MCF 10A (cell line): ENCODE data around the gene GSTP1. TPM values are rescaled to one million over a fixed set of nuclear protein-coding genes. Genes with fewer than 3 reads are reported as not detected.

Experiments
- BruUV-seq: library from RNA; stranded (reverse); fragments of 400-500 nt; replicated peaks from 2 replicates; lab custom pipeline; 2021; lab: Mats Ljungman, UMichigan
- CTCF ChIA-PET: fragments of 300-600 bp; sonication (Branson Sonifier 250); formaldehyde crosslinking; extraction: SDS; loops from one replicate; lab custom pipeline; 2021; ENCODE audit warnings: antibody characterized with exemption, inconsistent platforms; lab: Yijun Ruan, JAX
- POLR2A ChIA-PET: fragments of 300-600, 350-650 bp; sonication (Branson Sonifier 250); formaldehyde crosslinking; extraction: SDS; loops from one replicate; lab custom pipeline; 2020; ENCODE audit warnings: antibody characterized with exemption, inconsistent platforms; lab: Yijun Ruan, JAX
- DNase-seq: peaks from one replicate; pipeline ENCODE4 v3.0.0-alpha.2; 2018; ENCODE audit not compliant: unreplicated experiment
- H3K27ac Mint-ChIP-seq: one replicate; pipeline ENCODE4 v1.8.0; 2022; ENCODE audit warnings: mild to moderate bottlenecking, low read depth, mixed read lengths; ENCODE audit not compliant: unreplicated experiment
- H3K27me3 Mint-ChIP-seq: one replicate; pipeline ENCODE4 v1.8.0; 2022; ENCODE audit warnings: mixed read lengths; ENCODE audit not compliant: insufficient read depth, unreplicated experiment
- H3K36me3 Mint-ChIP-seq: one replicate; pipeline ENCODE4 v1.8.0; 2022; ENCODE audit warnings: mild to moderate bottlenecking, moderate library complexity, mixed read lengths; ENCODE audit not compliant: insufficient read depth, unreplicated experiment
- H3K4me1 Mint-ChIP-seq: one replicate; pipeline ENCODE4 v1.8.0; 2022; ENCODE audit warnings: mixed read lengths; ENCODE audit not compliant: insufficient read depth, unreplicated experiment
- H3K4me3 Mint-ChIP-seq: one replicate; pipeline ENCODE4 v1.8.0; 2022; ENCODE audit warnings: mild to moderate bottlenecking, moderate library complexity, mixed read lengths; ENCODE audit not compliant: unreplicated experiment
- H3K9me3 Mint-ChIP-seq: one replicate; pipeline ENCODE4 v1.8.0; 2022; ENCODE audit warnings: mixed read lengths; ENCODE audit not compliant: unreplicated experiment
- CTCF ChIP-seq: fragments of 200-600 bp; IDR thresholded peaks from one replicate; pipeline ENCODE4 v1.8.0; 2022; ENCODE audit warnings: antibody characterized with exemption, mild to moderate bottlenecking; ENCODE audit not compliant: unreplicated experiment
- intact Hi-C: fragments of 100-400 bp; cut with micrococcal nuclease; formaldehyde crosslinking; loops from 2 replicates; pipeline ENCODE4 v1.14.1; 2022
- total RNA-seq: library from RNA; stranded (reverse); gene quantifications from 2 replicates; pipeline ENCODE4 v1.2.3, GENCODE V29; 2022

The GSTP1 gene
- total RNA-seq, 1 experiment from 2014 or later: 1,641 TPM

- TF ChIP-seq CTCF: peak; percentile 38
- no peaks in the 10 kb centered on the region for H3K9me3 Mint-ChIP-seq
- CTCF ChIA-PET: no interaction called here
Observed at GRCh38 chr11:67606492-67607295, 23.1 kb downstream of the GSTP1 start, which contains the start of gene NDUFV1. NDUFV1 (plus strand) TSS chr11:67606936; CDS start chr11:67607005, 69 bp downstream.

GRCh38 chr11:67607507-67607906 is 23.9 kb downstream of the GSTP1 start:
- DNase-seq: no peak
- peaks cover 23% of the 10 kb centered on the region for H3K36me3 Mint-ChIP-seq
- H3K4me1 Mint-ChIP-seq: no peaks in the 10 kb centered on the region
- H3K9me3 Mint-ChIP-seq: no peaks in the 10 kb centered on the region
- no peaks in the 10 kb centered on the region for H3K27me3 Mint-ChIP-seq
- TF ChIP-seq CTCF: no peak
- intact Hi-C loops: no loop called here
- ChIA-PET POLR2A (interaction anchor here (0.7 to 2.0 kb wide), 6 partner anchors 12 to 139 kb away, joined by 3 to 20 read pairs (median 4); partner anchors contain the start of genes GSTP1 and NUDT8), CTCF (interaction anchor here (1.2 to 2.3 kb wide), 3 partner anchors 10 to 35 kb away, joined by 3 to 16 read pairs (median 3); no protein-coding TSS in a partner anchor)
- peak overlapping the region; percentile 80 for H3K4me3 Mint-ChIP-seq
- H3K27ac Mint-ChIP-seq: peak overlapping the region; percentile 88
- BruUV-seq: no TSS peak

More at GRCh38 chr11:67606492-67607295, 23.1 kb downstream of the GSTP1 start, which contains the start of gene NDUFV1:
- DNase-seq: peak; percentile 91
- intact Hi-C loops: loop anchor here (1.0 kb wide), 1 partner anchor 34 kb away; no protein-coding TSS in a partner anchor
- POLR2A ChIA-PET: interaction anchor here (0.8 to 2.7 kb wide), 4 partner anchors 11 to 24 kb away, joined by 3 to 20 read pairs (median 10); partner anchors contain the start of gene GSTP1
- Mint-ChIP-seq H3K27me3 (no peaks in the 10 kb centered on the region), H3K4me1 (no peaks in the 10 kb centered on the region), H3K36me3 (peaks cover 19% of the 10 kb centered on the region), H3K27ac (peak within 1 kb of the TSS; percentile 88), H3K4me3 (peak within 1 kb of the TSS; percentile 80)
- BruUV-seq: no TSS peak

- H3K27ac Mint-ChIP-seq: no peak overlapping the region
Observed at GRCh38 chr11:67608486-67608885, 24.9 kb downstream of the GSTP1 start.

More at GRCh38 chr11:67608486-67608885, 24.9 kb downstream of the GSTP1 start:
- ChIA-PET CTCF (interaction anchor here (0.5 to 2.3 kb wide), 5 partner anchors 9 to 237 kb away, joined by 3 to 16 read pairs (median 3); no protein-coding TSS in a partner anchor), POLR2A (interaction anchor here (0.6 to 2.0 kb wide), 5 partner anchors 16 to 25 kb away, joined by 3 to 20 read pairs (median 5); partner anchors contain the start of genes GSTP1 and NUDT8)
- Mint-ChIP-seq H3K4me3 (peak overlapping the region; percentile 80), H3K9me3 (no peaks in the 10 kb centered on the region), H3K4me1 (no peaks in the 10 kb centered on the region), H3K36me3 (peaks cover 28% of the 10 kb centered on the region), H3K27me3 (no peaks in the 10 kb centered on the region)
- no peak for TF ChIP-seq CTCF
- no peak for DNase-seq
- intact Hi-C loops: no loop called here
- no TSS peak for BruUV-seq
